HPDE6-E6E7 (cell line): ENCODE measurements around the gene NXF2B.
"Not testable (repeated sequence)": the region's sequence is repeated elsewhere in the genome, so short reads cannot be mapped to it uniquely, and the experiment has no call there.

Source experiments
- DNase-seq: peaks from one replicate; pipeline ENCODE4 v3.0.0; 2011; ENCODE audit warnings: missing footprints; ENCODE audit errors: extremely low spot score

NXF2B gene, protein sequence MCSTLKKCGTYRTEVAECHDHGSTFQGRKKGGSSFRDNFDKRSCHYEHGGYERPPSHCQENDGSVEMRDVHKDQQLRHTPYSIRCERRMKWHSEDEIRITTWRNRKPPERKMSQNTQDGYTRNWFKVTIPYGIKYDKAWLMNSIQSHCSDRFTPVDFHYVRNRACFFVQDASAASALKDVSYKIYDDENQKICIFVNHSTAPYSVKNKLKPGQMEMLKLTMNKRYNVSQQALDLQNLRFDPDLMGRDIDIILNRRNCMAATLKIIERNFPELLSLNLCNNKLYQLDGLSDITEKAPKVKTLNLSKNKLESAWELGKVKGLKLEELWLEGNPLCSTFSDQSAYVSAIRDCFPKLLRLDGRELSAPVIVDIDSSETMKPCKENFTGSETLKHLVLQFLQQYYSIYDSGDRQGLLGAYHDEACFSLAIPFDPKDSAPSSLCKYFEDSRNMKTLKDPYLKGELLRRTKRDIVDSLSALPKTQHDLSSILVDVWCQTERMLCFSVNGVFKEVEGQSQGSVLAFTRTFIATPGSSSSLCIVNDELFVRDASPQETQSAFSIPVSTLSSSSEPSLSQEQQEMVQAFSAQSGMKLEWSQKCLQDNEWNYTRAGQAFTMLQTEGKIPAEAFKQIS

DNA sequence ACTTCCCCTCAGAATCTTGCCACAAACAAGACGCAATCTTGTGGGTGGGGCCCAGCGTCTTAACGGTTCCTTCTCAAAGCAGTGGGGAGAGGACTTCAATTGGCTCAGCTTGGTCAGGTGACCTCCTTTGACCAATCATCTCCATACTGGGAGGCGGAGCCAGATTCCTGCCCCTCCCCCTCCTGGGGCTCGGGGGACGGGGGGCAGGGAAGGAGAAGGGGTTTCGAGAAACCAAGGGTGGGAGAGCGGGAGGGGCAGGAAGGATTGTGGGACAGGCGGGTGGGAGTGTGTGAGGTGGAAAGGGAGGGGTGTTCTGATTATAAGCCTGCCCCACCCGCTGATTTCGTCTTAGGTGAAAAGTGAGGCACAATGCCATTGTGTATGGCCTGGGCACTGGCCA lies at the start of gene NXF2B:
NXF2B (minus strand) TSS at position 101 of the 400 bp plus-strand sequence. CDS start 59,972 bp downstream, outside the sequence.
- not testable (repeated sequence) for DNase-seq

DNA sequence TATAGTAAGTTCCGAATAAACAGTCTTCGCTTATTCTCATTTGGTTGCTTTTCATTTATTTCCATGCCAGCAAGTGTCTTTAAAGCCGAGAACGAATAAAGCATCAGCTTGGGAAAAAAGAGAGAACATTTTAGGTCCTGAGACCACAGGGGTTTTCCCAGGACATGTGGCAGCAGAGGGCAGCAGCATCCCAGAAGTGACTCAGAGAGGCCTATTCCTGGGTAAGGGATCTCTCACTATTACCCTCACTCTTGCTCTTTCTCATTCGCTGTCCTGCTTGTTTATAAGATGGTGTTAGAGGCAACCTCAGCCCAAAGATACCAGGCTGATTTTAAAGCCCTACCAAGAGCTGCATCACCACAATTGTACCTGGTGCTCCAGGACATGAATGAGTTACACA lies 39.0 kb upstream of the NXF2B start:
- DNase-seq: not testable (repeated sequence)

DNA sequence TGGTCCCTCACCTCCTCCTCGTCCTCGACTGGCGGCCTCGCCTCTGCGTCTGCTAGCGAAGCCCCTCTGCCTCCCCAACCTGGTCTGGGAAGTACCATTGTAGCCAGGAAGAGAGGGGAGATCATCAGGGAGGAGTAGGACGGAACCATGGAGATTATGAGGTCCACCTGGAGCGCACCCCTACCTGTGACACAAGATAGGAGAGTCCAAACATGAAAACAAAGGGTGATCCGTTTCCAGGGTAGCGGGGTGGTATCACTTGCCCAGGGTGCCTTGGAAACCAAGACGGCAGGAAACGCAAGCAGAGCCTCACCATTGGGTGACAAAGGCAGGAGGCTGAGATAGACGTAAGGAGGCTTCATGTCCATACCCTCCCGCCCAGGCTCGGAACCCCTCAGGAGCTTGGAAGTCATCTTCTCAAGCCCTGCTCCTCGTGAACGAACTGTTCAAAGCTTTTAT lies 32.0 kb upstream of the NXF2B start, which contains the start of gene TCP11X2:
TCP11X2 (minus strand) TSS at position 51 of the 459 bp plus-strand sequence.
- DNase-seq: not testable (repeated sequence)

DNA sequence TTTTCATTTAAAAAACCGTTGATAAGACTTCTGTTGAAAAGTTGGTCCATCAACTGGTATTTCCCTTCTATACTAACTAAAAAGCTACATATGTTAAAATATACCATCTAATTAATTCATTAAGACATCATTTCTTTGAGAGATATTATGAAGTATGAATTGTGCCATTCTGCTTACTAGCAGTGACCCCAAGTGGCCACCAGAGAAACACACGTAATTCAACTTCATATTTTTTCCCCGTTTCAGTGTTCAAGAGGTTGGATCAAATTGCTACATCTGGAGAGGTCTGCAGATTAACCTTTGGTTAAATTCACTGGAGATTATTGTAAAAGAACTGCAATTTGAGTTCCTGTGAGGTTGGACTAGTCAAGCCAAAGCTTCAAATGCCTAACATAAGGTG lies 30.4 kb upstream of the NXF2B start:
- not testable (repeated sequence) for DNase-seq

DNA sequence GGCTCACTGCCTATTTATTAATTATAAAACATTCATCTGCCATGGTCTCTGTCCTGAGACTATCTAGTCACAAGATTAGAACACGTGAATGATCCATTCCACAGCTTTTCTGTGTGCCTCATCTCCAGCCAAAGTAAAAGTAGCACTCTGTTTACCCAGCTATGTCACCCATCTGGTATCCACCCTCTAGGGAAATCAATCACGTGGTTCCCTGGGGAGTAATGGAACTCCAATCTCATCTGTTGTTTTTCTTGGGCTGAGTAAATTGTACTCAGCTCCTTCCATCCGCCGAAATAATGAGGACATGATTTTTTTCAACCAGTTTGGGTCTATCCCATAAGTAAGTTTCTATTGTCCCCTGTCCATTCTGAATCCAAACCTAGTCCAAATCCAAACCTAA lies 18.8 kb upstream of the NXF2B start:
- DNase-seq: not testable (repeated sequence)

DNA sequence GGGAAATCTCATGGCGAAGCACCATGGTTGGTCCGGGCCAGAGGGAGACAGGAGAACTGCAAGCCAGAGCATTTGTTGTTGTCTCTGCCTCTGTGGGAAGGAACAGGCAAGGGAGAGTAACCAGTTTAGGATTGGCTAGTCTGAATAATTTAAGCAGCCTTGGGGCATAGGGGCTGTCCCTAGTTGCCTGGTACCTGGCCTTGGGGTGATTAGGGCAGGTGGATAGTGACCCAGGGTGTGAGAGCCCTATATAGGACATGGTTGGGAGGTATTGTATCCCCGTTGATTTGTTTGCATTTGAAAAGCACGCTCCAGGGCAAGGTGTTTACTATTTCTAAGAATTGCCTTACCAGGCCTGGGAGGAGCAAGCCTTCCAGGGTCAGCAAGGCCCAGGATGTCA lies 25.3 kb downstream of the NXF2B start:
- not testable (repeated sequence) for DNase-seq

DNA sequence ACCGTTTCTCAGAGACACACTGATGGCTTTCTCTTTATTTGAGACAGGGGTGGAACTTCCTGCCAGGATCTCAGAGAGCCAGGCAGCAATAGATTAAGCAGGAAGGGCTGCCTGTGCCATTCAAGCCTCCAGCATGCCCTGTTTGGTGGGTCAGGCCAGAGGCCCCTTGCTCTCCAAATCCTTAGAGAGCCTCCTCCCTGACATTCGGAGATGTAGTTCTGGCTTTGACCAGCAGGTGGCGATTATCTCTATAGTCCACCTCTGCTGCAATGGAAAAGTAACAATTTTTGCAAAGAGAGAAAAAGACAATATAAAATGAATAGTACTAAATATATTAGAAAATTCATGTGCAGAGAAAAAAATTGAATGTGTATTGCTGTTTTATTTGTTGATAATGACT lies 93.9 kb downstream of the NXF2B start:
- DNase-seq: peak; percentile 10

DNA sequence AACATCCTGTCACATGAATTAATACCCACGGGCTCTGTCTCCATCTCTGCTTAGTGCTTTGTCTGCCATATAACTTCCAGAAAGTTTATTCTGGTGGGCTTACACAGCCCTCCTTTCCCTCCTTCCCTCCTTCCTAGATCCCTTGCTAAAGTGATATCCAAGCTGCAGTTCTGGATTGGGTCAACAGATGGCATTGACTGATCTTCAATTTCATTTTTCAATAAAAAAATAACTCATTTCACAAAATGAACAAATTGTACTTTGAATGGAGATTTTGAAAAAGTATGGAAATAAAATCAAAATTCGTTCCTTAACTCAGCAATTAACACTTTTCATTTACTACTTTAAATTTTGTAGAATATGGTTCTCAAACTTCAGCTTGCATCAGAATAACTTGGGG lies 97.9 kb downstream of the NXF2B start:
- no peak for DNase-seq

DNA sequence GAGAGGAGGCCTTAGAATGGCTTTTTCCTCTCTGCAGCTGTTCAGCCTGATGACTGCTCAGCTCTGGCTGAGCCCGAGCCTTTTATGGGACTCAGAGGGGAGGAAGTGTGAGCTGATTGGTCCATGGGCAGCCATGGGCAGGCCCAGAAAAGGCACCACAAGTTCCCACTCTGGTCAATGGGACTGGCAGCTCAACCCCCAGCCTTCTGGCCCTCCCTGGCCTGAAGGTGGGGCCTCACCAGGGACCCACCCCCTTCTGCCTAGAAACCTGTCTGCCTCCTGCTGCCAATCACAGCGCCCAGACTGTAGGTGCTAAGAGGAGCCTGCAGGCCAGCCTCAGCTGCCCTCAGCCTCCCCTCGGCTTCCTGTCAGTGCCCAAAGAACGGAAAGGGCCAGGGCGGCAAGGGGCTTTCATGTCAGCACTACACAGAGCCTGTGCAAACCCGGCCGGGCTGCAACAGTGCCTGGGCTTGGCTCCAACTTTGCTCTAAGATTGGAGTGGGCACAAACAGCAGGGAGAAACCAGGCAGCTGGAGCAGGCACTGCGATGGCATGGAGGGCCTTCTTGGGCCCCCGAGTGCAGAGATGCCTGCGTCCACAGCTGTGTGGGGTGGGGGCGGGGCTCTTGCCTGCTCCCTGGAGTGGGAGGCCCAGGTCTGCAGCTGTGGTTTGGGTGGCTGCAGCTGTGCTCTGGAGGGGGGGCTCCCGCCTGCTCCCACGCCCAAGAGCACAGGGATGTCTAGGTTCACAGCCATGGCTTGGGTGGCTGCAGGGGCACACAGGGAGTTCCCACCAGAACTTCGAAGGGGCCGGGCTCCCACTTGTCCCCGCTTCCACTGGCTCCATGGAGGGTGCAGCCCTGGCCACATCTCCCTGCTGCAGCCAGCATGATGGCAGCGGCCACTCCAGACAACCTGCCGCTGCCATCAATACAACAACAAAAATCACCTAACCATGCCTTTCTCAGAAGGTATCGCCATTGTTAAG lies 100.2 kb downstream of the NXF2B start:
- no peak for DNase-seq

DNA sequence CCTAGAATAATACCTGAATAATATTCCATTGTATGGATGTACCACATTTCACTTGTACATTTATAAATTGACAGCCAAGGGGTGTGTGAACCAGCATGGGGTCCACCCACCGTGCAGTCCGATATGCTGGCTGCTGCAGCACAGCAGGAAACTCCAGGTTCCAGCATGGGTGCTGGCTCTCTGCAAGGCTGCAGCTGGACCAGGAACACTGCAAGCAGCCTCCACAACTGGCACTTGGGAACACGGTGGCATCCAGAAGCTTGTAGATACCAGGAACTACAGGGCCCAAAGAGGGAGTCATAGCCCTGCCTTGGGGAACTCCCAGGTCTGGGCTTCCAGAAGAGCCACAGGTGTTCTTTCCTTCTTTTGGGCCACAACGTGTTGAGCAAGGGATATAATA lies 101.6 kb downstream of the NXF2B start:
- no peak for DNase-seq
